IMR-90 (cell line): ENCODE results near the gene CDH16. TPM values are rescaled to one million over a fixed set of nuclear protein-coding genes. Genes with fewer than 3 reads are reported as not detected.

Experiments
- ATAC-seq: fragments of 200-7000 bp; cut with Tn5 transposase; 2 replicates; pipeline ENCODE4 v1.9.1; 2020; ENCODE audit warnings: low read depth, mild to moderate bottlenecking, moderate library complexity
- BruUV-seq: library from RNA; stranded (reverse); fragments of 400-500 nt; replicated peaks from 2 replicates; lab custom pipeline; 2021; lab: Mats Ljungman, UMichigan
- CTCF ChIA-PET: fragments of 300-600 bp; formaldehyde crosslinking; extraction: SDS; loops from one replicate; lab custom pipeline; 2021; ENCODE audit warnings: antibody characterized with exemption; lab: Yijun Ruan, JAX
- POLR2A ChIA-PET: fragments of 300-600 bp; sonication (Branson Sonifier 250); formaldehyde crosslinking; loops from one replicate; lab custom pipeline; 2022; ENCODE audit warnings: antibody characterized with exemption; ENCODE audit not compliant: unreplicated experiment; lab: Charles Lee
- DNase-seq: peaks from one replicate; pipeline ENCODE4 v3.0.0; 2013
- H2AFZ ChIP-seq: replicated peaks from 2 replicates; pipeline ENCODE3; 2013; ENCODE audit warnings: low read length, mild to moderate bottlenecking; ENCODE audit not compliant: poor library complexity
- H2AK5ac ChIP-seq: 2 replicates; pipeline ENCODE4 v1.6.1; 2013; ENCODE audit warnings: low read depth, low read length, inconsistent platforms
- H2AK9ac ChIP-seq: replicated peaks from 2 replicates; pipeline ENCODE3; 2013; ENCODE audit warnings: mild to moderate bottlenecking, low read depth, low read length, moderate library complexity; ENCODE audit not compliant: poor library complexity
- H2BK120ac ChIP-seq: 2 replicates; pipeline ENCODE4 v1.6.1; 2013; ENCODE audit warnings: low read depth, low read length, inconsistent platforms
- H2BK15ac ChIP-seq: 3 replicates; pipeline ENCODE4 v1.6.1; 2013; ENCODE audit warnings: low read depth, low read length, inconsistent platforms
- H2BK20ac ChIP-seq: 2 replicates; pipeline ENCODE4 v1.6.1; 2013; ENCODE audit warnings: low read depth, mild to moderate bottlenecking, inconsistent platforms, low read length, moderate library complexity
- H2BK5ac ChIP-seq: 2 replicates; pipeline ENCODE4 v1.6.1; 2013; ENCODE audit warnings: mild to moderate bottlenecking, low read depth, low read length, inconsistent platforms; ENCODE audit not compliant: poor library complexity, severe bottlenecking
- H3K14ac ChIP-seq: replicated peaks from 2 replicates; pipeline ENCODE4 v1.6.1; 2013; ENCODE audit warnings: low read depth, low read length, inconsistent platforms
- H3K18ac ChIP-seq: 2 replicates; pipeline ENCODE4 v1.6.1; 2013; ENCODE audit warnings: low read depth, low read length, control low read depth
- H3K23ac ChIP-seq: 2 replicates; pipeline ENCODE4 v1.6.1; 2013; ENCODE audit warnings: low read depth, low read length, inconsistent platforms
- H3K27ac ChIP-seq: 2 replicates; pipeline ENCODE4 v1.5.1; 2013; ENCODE audit warnings: mild to moderate bottlenecking, control low read depth, low read length; ENCODE audit not compliant: insufficient read depth
- H3K27me3 ChIP-seq: 2 replicates; pipeline ENCODE4 v1.6.1; 2013; ENCODE audit warnings: low read length; ENCODE audit not compliant: control insufficient read depth, insufficient read depth
- H3K36me3 ChIP-seq: 2 replicates; pipeline ENCODE4 v1.6.1; 2013; ENCODE audit warnings: low read length, mixed read lengths; ENCODE audit not compliant: control insufficient read depth, insufficient read depth
- H3K4ac ChIP-seq: 2 replicates; pipeline ENCODE4 v1.6.1; 2013; ENCODE audit warnings: low read depth, low read length, inconsistent platforms
- H3K4me1 ChIP-seq: 2 replicates; pipeline ENCODE4 v1.6.1; 2013; ENCODE audit warnings: low read length, mixed read lengths; ENCODE audit not compliant: control insufficient read depth, insufficient read depth
- H3K4me2 ChIP-seq: 2 replicates; pipeline ENCODE4 v1.6.1; 2013; ENCODE audit warnings: low read depth, mild to moderate bottlenecking, control low read depth, low read length, moderate library complexity
- H3K4me3 ChIP-seq: 2 replicates; pipeline ENCODE4 v1.5.1; 2013; ENCODE audit warnings: low read depth, mild to moderate bottlenecking, control low read depth, low read length, moderate library complexity; ENCODE audit not compliant: insufficient read depth
- H3K56ac ChIP-seq: 2 replicates; pipeline ENCODE4 v1.6.1; 2013; ENCODE audit warnings: low read length, inconsistent platforms; ENCODE audit not compliant: insufficient read depth; ENCODE audit errors: extremely low read depth
- H3K79me1 ChIP-seq, 2 experiments: 2 replicates each; pipeline ENCODE4 v1.6.1; 2013; ENCODE audit warnings: low read length in 2 of 2, inconsistent platforms in 1 of 2, low read depth in 1 of 2
- H3K9ac ChIP-seq: 2 replicates; pipeline ENCODE4 v1.6.1; 2013; ENCODE audit warnings: low read depth, low read length, control low read depth
- H3K9me1 ChIP-seq: 2 replicates; pipeline ENCODE4 v1.6.1; 2013; ENCODE audit warnings: low read length, inconsistent platforms; ENCODE audit not compliant: insufficient read depth
- H3K9me3 ChIP-seq: 2 replicates; pipeline ENCODE4 v1.6.1; 2013; ENCODE audit warnings: low read length; ENCODE audit not compliant: control insufficient read depth, insufficient read depth
- H4K20me1 ChIP-seq: 2 replicates; pipeline ENCODE4 v1.6.1; 2013; ENCODE audit warnings: low read length, inconsistent platforms; ENCODE audit not compliant: insufficient read depth
- H4K5ac ChIP-seq: 2 replicates; pipeline ENCODE4 v1.6.1; 2013; ENCODE audit warnings: mild to moderate bottlenecking, low read depth, low read length, control low read depth
- H4K8ac ChIP-seq, 2 experiments: 2 replicates each; pipeline ENCODE4 v1.6.1; 2013; ENCODE audit warnings: low read depth in 2 of 2, low read length in 2 of 2, control low read depth in 1 of 2, inconsistent platforms in 1 of 2
- H4K91ac ChIP-seq: 2 replicates; pipeline ENCODE4 v1.6.1; 2013; ENCODE audit warnings: low read depth, low read length, inconsistent platforms; ENCODE audit not compliant: insufficient read depth
- BHLHE40 ChIP-seq: fragments of 150-350 bp; IDR thresholded peaks from 2 replicates; pipeline ENCODE4 v1.6.1; 2016; ENCODE audit warnings: mild to moderate bottlenecking, low read depth, low read length
- CEBPB ChIP-seq: IDR thresholded peaks from 2 replicates; pipeline ENCODE4 v1.6.1; 2012; ENCODE audit warnings: low read depth, low read length, improper control_type of control experiment
- MXI1 ChIP-seq: IDR thresholded peaks from 2 replicates; pipeline ENCODE4 v1.6.1; 2012; ENCODE audit warnings: low read depth, mild to moderate bottlenecking, low read length, moderate library complexity, borderline replicate concordance
- POLR2A ChIP-seq: IDR thresholded peaks from 2 replicates; pipeline ENCODE4 v1.6.1; 2012; ENCODE audit warnings: mild to moderate bottlenecking, low read depth, low read length
- SMC3 ChIP-seq: fragments of 150-350 bp; IDR thresholded peaks from 2 replicates; pipeline ENCODE4 v1.6.1; 2016; ENCODE audit warnings: low read depth, mild to moderate bottlenecking, antibody characterized with exemption, low read length, moderate library complexity
- WGBS, 2 experiments: methylation state at CpG; one replicate each; pipeline versions ENCODE4 v1.1.5 to v1.1.7; 2013; ENCODE audit warnings: missing lambda C conversion rate in 2 of 2; ENCODE audit not compliant: insufficient read length in 1 of 2; ENCODE audit errors: extremely low coverage in 2 of 2; 5-methylcytosine and 5-hydroxymethylcytosine counted together
- dilution Hi-C: fragments of 300-500 bp; cut with HindIII; formaldehyde crosslinking; loops from one replicate; pipeline ENCODE4 v1.14.3; 2018; ENCODE audit warnings: low sequenced_read_pairs; ENCODE audit not compliant: unreplicated experiment
- in situ Hi-C: fragments of 300-500 bp; cut with MboI; formaldehyde crosslinking; loops from 3 replicates; pipeline ENCODE4 v1.14.3; 2019; ENCODE audit warnings: low sequenced_read_pairs, inconsistent platforms, mixed read lengths
- intact Hi-C: fragments of 100-400 bp; cut with micrococcal nuclease; formaldehyde crosslinking; loops from 2 replicates; pipeline ENCODE4 v1.10.0; 2022
- polyA plus RNA-seq, 3 experiments: library from polyadenylated mRNA; depleted of rRNA; stranded (reverse); fragments of >200 nt; gene quantifications; 2 replicates each; pipeline ENCODE4 v1.2.3, GENCODE V29; 2012; ENCODE audit warnings: low replicate concordance in 1 of 3
- total RNA-seq: library from RNA; depleted of rRNA; stranded (reverse); fragments of >200 nt; gene quantifications from 2 replicates; pipeline ENCODE4 v1.2.3, GENCODE V29; 2012

CDH16 gene
- total and polyA plus RNA-seq, 2 of the 4 experiments (the other 2 are of a cell fraction): not detected

- H3K14ac ChIP-seq: no peak overlapping the region; the same call in 1 of the 2 replicates
- 0 out of 2 replicates have a peak overlapping the region, but pooled peaks have one; percentile 19 for H2AK5ac ChIP-seq
- H3K79me1 ChIP-seq: peaks cover 14 to 40% of the 10 kb centered on the region in 2 experiments; a peak in 3 of 4 replicates
- no TSS peak for BruUV-seq
- H3K23ac ChIP-seq: peak overlapping the region; percentile 28; the same call in 1 of the 2 replicates
- H4K5ac ChIP-seq: no peak overlapping the region
- no peak overlapping the region for H3K4me3 ChIP-seq
- peaks cover 19% of the 10 kb centered on the region for H3K36me3 ChIP-seq
- H3K56ac ChIP-seq: no peak overlapping the region
- WGBS, 2 experiments: no CpG with 5 or more reads among the region's 2 CpGs
- no peak overlapping the region for H2AK9ac ChIP-seq
- no peak overlapping the region for H2BK120ac ChIP-seq
- H3K4me2 ChIP-seq: peak overlapping the region; percentile 18
- no peak for TF ChIP-seq CEBPB
- no peak for TF ChIP-seq SMC3
- no peak for TF ChIP-seq POLR2A
- TF ChIP-seq BHLHE40: no peak
- TF ChIP-seq MXI1: 0 out of 2 replicates have a peak, but pooled peaks have one; percentile 9
- H2BK20ac ChIP-seq: 0 out of 2 replicates have a peak overlapping the region, but pooled peaks have one; percentile 19
- H2BK15ac ChIP-seq: no peak overlapping the region
- peaks cover 16% of the 10 kb centered on the region for H3K4me1 ChIP-seq
- no peaks in the 10 kb centered on the region for H3K27me3 ChIP-seq
- ATAC-seq: peak; percentile 95
- no peak overlapping the region for H4K8ac ChIP-seq
- no peak overlapping the region for H2AFZ ChIP-seq
- H3K4ac ChIP-seq: no peak overlapping the region; the same call in 1 of the 2 replicates
- H3K18ac ChIP-seq: no peak overlapping the region
- H4K91ac ChIP-seq: no peak overlapping the region
- intact Hi-C loops: no loop called here
- H3K9me3 ChIP-seq: no peaks in the 10 kb centered on the region
- ChIA-PET POLR2A (interaction anchor here (0.5 to 0.9 kb wide), 2 partner anchors 13 to 63 kb away, joined by 4 to 10 read pairs; no protein-coding TSS in a partner anchor), CTCF (interaction anchor here (1.0 to 2.2 kb wide), 2 partner anchors 9 to 13 kb away, joined by 4 to 9 read pairs; no protein-coding TSS in a partner anchor)
- H3K9me1 ChIP-seq: peaks cover 13% of the 10 kb centered on the region
- DNase-seq: peak; percentile 46
- H3K9ac ChIP-seq: no peak overlapping the region
- peaks cover 10% of the 10 kb centered on the region; the same call in 1 of the 2 replicates for H4K20me1 ChIP-seq
- in situ Hi-C loops: no loop called here
- peak overlapping the region; percentile 81; the same call in 1 of the 2 replicates for H3K27ac ChIP-seq
- peak overlapping the region; percentile 66 for H2BK5ac ChIP-seq
- dilution Hi-C loops: no loop called here
Observed at GRCh38 chr16:66886321-66886720, 32.4 kb downstream of the CDH16 start.
